ENCODE results near the gene C10orf105. TPM values are rescaled to one million over a fixed set of nuclear protein-coding genes. Genes with fewer than 3 reads are reported as not detected.
A peak's percentile ranks its signal among the peaks of the same experiment; 100 is the strongest.

C10orf105 gene
- polyA plus RNA-seq, 1 donor (not counting 4 experiments of a cell fraction or from before 2014, with no cell fraction given), result not detected

GRCh38 chr10:71762324-71762723 lies 42.7 kb upstream of the C10orf105 start:
- DNase-seq (ENCODE audit: low read depth, low spot score), result no peak
- Histone ChIP-seq H3K4me3 (ENCODE audit: control insufficient read depth in 2 of 3, extremely low read depth in 1 of 3, insufficient read depth in 2 of 3, low read depth in 1 of 3, low read length in 3 of 3) (no peak overlapping the region), H3K9me3 (ENCODE audit: control insufficient read depth, low read depth, low read length) (no peaks in the 10 kb centered on the region), H3K9me1 (ENCODE audit: control insufficient read depth, extremely low read depth, insufficient read depth, low read length) (no peaks in the 10 kb centered on the region), H3K9ac (ENCODE audit: control insufficient read depth, extremely low read depth, insufficient read depth, low read length) (no peak overlapping the region), H4K20me1 (ENCODE audit: control insufficient read depth, extremely low read depth, insufficient read depth, low read length) (no peaks in the 10 kb centered on the region), H3K27ac (ENCODE audit: control insufficient read depth, insufficient read depth, low read length) (no peak overlapping the region), H3K27me3 (ENCODE audit: control insufficient read depth, extremely low read depth, insufficient read depth, low read length) (no peaks in the 10 kb centered on the region), H3K79me2 (ENCODE audit: control insufficient read depth, insufficient read depth, low read length) (no peaks in the 10 kb centered on the region), H3K4me2 (ENCODE audit: control insufficient read depth, extremely low read depth, insufficient read depth, low read depth, low read length) (no peak overlapping the region), H2AFZ (ENCODE audit: control insufficient read depth, low read length) (no peak overlapping the region), H3K36me3 (ENCODE audit: control insufficient read depth in 2 of 2, extremely low read depth in 1 of 2, insufficient read depth in 2 of 2, low read length in 2 of 2) (peaks cover 2 to 5% of the 10 kb centered on the region in 2 experiments), H3K4me1 (ENCODE audit: control insufficient read depth, extremely low read depth, insufficient read depth, low read length) (peaks cover 40% of the 10 kb centered on the region)
- TF ChIP-seq CTCF (optimal IDR thresholded peaks at IDR 0.05 in 1 of 3, IDR thresholded peaks at IDR 0.05 in 1 of 3, conservative IDR thresholded peaks at IDR 0.05 in 1 of 3; ENCODE audit: extremely low read depth in 1 of 3, insufficient read depth in 2 of 3, low read length in 3 of 3) (no peak), EZH2 (IDR thresholded peaks at IDR 0.05; ENCODE audit: low read length) (no peak)
- dilution Hi-C loops (cut with MboI; ENCODE audit: extremely low pct_ligation_motif_present, low sequenced_read_pairs), result no loop called here
- FAIRE-seq, result no peak

GRCh38 chr10:71761541-71762113 lies 42.0 kb upstream of the C10orf105 start:
- Histone ChIP-seq H3K79me2 (ENCODE audit: control insufficient read depth, insufficient read depth, low read length) (no peaks in the 10 kb centered on the region), H4K20me1 (ENCODE audit: control insufficient read depth, extremely low read depth, insufficient read depth, low read length) (no peaks in the 10 kb centered on the region), H3K4me3 (ENCODE audit: control insufficient read depth in 2 of 3, extremely low read depth in 1 of 3, insufficient read depth in 2 of 3, low read depth in 1 of 3, low read length in 3 of 3) (no peak overlapping the region), H3K9me3 (ENCODE audit: control insufficient read depth, low read depth, low read length) (no peaks in the 10 kb centered on the region), H3K27me3 (ENCODE audit: control insufficient read depth, extremely low read depth, insufficient read depth, low read length) (no peaks in the 10 kb centered on the region), H3K27ac (ENCODE audit: control insufficient read depth, insufficient read depth, low read length) (no peak overlapping the region), H3K9me1 (ENCODE audit: control insufficient read depth, extremely low read depth, insufficient read depth, low read length) (no peaks in the 10 kb centered on the region), H3K9ac (ENCODE audit: control insufficient read depth, extremely low read depth, insufficient read depth, low read length) (no peak overlapping the region), H3K4me2 (ENCODE audit: control insufficient read depth, extremely low read depth, insufficient read depth, low read depth, low read length) (no peak overlapping the region), H3K36me3 (ENCODE audit: control insufficient read depth in 2 of 2, extremely low read depth in 1 of 2, insufficient read depth in 2 of 2, low read length in 2 of 2) (peaks cover 2 to 5% of the 10 kb centered on the region in 2 experiments), H2AFZ (ENCODE audit: control insufficient read depth, low read length) (no peak overlapping the region), H3K4me1 (ENCODE audit: control insufficient read depth, extremely low read depth, insufficient read depth, low read length) (peaks cover 38% of the 10 kb centered on the region)
- dilution Hi-C loops (cut with MboI; ENCODE audit: extremely low pct_ligation_motif_present, low sequenced_read_pairs), result no loop called here
- DNase-seq (ENCODE audit: low read depth, low spot score) (no peak), FAIRE-seq (no peak)
- TF ChIP-seq EZH2 (IDR thresholded peaks at IDR 0.05; ENCODE audit: low read length) (no peak), CTCF (optimal IDR thresholded peaks at IDR 0.05 in 1 of 3, IDR thresholded peaks at IDR 0.05 in 1 of 3, conservative IDR thresholded peaks at IDR 0.05 in 1 of 3; ENCODE audit: extremely low read depth in 1 of 3, insufficient read depth in 2 of 3, low read length in 3 of 3) (peak; percentile 34 to 44 (median 41))

All from keratinocyte (primary cell).